B cell (primary cell): ENCODE measurements around the gene TOP3B. TPM values are rescaled to one million over a fixed set of nuclear protein-coding genes. Genes with fewer than 3 reads are reported as not detected.

ENCODE experiments used
- ATAC-seq: fragments of 200-7000 bp; cut with Tn5 transposase; one replicate; pipeline ENCODE4 v1.10.0; 2021; ENCODE audit warnings: low read depth, mild to moderate bottlenecking, moderate number of reproducible peaks, moderate library complexity
- CTCF ChIA-PET: fragments of 350-600 bp; sonication (Branson Sonifier 250); formaldehyde crosslinking; loops from one replicate; lab custom pipeline; 2021; ENCODE audit warnings: antibody characterized with exemption, inconsistent platforms; lab: Charles Lee
- POLR2A ChIA-PET: fragments of 350-600 bp; sonication (Branson Sonifier 250); formaldehyde crosslinking; loops from one replicate; lab custom pipeline; 2021; ENCODE audit warnings: antibody characterized with exemption; lab: Charles Lee
- DNase-seq: peaks from one replicate; pipeline ENCODE4 v3.0.0; 2013
- H2AFZ ChIP-seq: 2 replicates; pipeline ENCODE4 v1.6.1; 2012; ENCODE audit warnings: mild to moderate bottlenecking, low read depth, low read length; ENCODE audit not compliant: insufficient read depth, poor library complexity, severe bottlenecking
- H3K27ac ChIP-seq, 2 donors: 1 replicate in 1 of 2; 2 replicates in 1 of 2; pipeline ENCODE4 v1.5.1; 2012 to 2013; ENCODE audit warnings: low read length in 2 of 2, mild to moderate bottlenecking in 2 of 2, moderate library complexity in 1 of 2
- H3K27me3 ChIP-seq, 4 experiments: fragments of 200-600 bp in 1 of 4; sonication (generic) in 1 of 4; replicated peaks in 1 of 4; 1 replicate in 2 of 4; 2 replicates in 2 of 4; pipeline versions ENCODE4 v1.6.1 to v1.7.0; 2013 to 2016; ENCODE audit warnings: low read length in 3 of 4, mild to moderate bottlenecking in 2 of 4, mixed read lengths in 1 of 4, moderate library complexity in 1 of 4; ENCODE audit not compliant: insufficient read depth in 4 of 4, control insufficient read depth in 3 of 4; ENCODE audit errors: control extremely low read depth in 1 of 4
- H3K36me3 ChIP-seq, 2 experiments: replicated peaks in 1 of 2; 1 replicate in 1 of 2; 2 replicates in 1 of 2; pipeline versions ENCODE4 v1.6.1 to v1.7.1; 2013; ENCODE audit warnings: low read length in 1 of 2; ENCODE audit not compliant: insufficient read depth in 2 of 2, control insufficient read depth in 1 of 2; ENCODE audit errors: control extremely low read depth in 1 of 2, extremely low read depth in 1 of 2
- H3K4me1 ChIP-seq, 2 donors: fragments of 200-600 bp in 1 of 2; sonication (generic) in 1 of 2; 1 replicate in 1 of 2; 2 replicates in 1 of 2; pipeline versions ENCODE4 v1.5.1 to v1.6.1; 2013 to 2017; ENCODE audit warnings: low read length in 2 of 2; ENCODE audit not compliant: control insufficient read depth in 2 of 2, insufficient read depth in 2 of 2
- H3K4me2 ChIP-seq: replicated peaks from 2 replicates; pipeline ENCODE3; 2012; ENCODE audit warnings: mild to moderate bottlenecking, low read depth, low read length; ENCODE audit not compliant: poor library complexity, severe bottlenecking
- H3K4me3 ChIP-seq, 5 experiments: fragments of 200-600 bp in 1 of 5; sonication (generic) in 1 of 5; 1 replicate in 3 of 5; 2 replicates in 2 of 5; pipeline versions ENCODE4 v1.5.1 to v1.7.0; 2011 to 2016; ENCODE audit warnings: low read length in 4 of 5, mild to moderate bottlenecking in 4 of 5, low read depth in 2 of 5, control low read depth in 1 of 5, moderate library complexity in 1 of 5; ENCODE audit not compliant: insufficient read depth in 1 of 5; ENCODE audit errors: control extremely low read depth in 1 of 5, extremely low read depth in 1 of 5
- H3K79me2 ChIP-seq: fragments of 200-600 bp; sonication (generic); one replicate; pipeline ENCODE4 v1.6.0; 2016; ENCODE audit warnings: low read length; ENCODE audit not compliant: control insufficient read depth, insufficient read depth
- H3K9ac ChIP-seq: fragments of 200-600 bp; sonication (generic); 2 replicates; pipeline ENCODE4 v1.6.1; 2017; ENCODE audit warnings: mild to moderate bottlenecking, low read length, moderate library complexity
- H3K9me3 ChIP-seq, 3 donors: one replicate each; pipeline versions ENCODE4 v1.6.1 to v1.7.1; 2013; ENCODE audit warnings: low read length in 2 of 3; ENCODE audit not compliant: control insufficient read depth in 2 of 3, insufficient read depth in 1 of 3; ENCODE audit errors: control extremely low read depth in 1 of 3
- H4K20me1 ChIP-seq: 2 replicates; pipeline ENCODE4 v1.6.0; 2012; ENCODE audit warnings: mild to moderate bottlenecking, low read length; ENCODE audit not compliant: insufficient read depth, control insufficient read depth, poor library complexity, severe bottlenecking
- H3K27ac Mint-ChIP-seq: one replicate; pipeline ENCODE4 v1.8.0; 2021; ENCODE audit warnings: mixed read lengths
- H3K27me3 Mint-ChIP-seq: one replicate; pipeline ENCODE4 v1.8.0; 2021; ENCODE audit warnings: mixed read lengths
- H3K4me1 Mint-ChIP-seq: one replicate; pipeline ENCODE4 v1.8.0; 2021; ENCODE audit warnings: mixed read lengths
- H3K4me3 Mint-ChIP-seq: one replicate; pipeline ENCODE4 v1.8.0; 2021; ENCODE audit warnings: mixed read lengths
- H3K9me3 Mint-ChIP-seq: one replicate; pipeline ENCODE4 v1.8.0; 2022; ENCODE audit warnings: mixed read lengths; ENCODE audit not compliant: insufficient read depth
- EZH2 ChIP-seq: IDR thresholded peaks from 2 replicates; pipeline ENCODE4 v1.6.1; 2012; ENCODE audit warnings: borderline replicate concordance, low read depth, mild to moderate bottlenecking, moderate library complexity, low read length; ENCODE audit not compliant: insufficient read depth, poor library complexity, severe bottlenecking
- WGBS: methylation state at CpG from one replicate; pipeline ENCODE4 v1.1.5; 2013; ENCODE audit warnings: missing lambda C conversion rate; ENCODE audit not compliant: insufficient coverage; 5-methylcytosine and 5-hydroxymethylcytosine counted together
- intact Hi-C: fragments of 100-400 bp; cut with micrococcal nuclease; formaldehyde crosslinking; loops from one replicate; pipeline ENCODE4 v1.10.0; 2022
- polyA plus RNA-seq: library from polyadenylated mRNA; depleted of rRNA; stranded (reverse); fragments of >200 nt; gene quantifications from 2 replicates; pipeline ENCODE4 v1.2.3, GENCODE V29; 2012
- total RNA-seq, 2 donors: library from RNA; stranded (reverse); fragments of 120-200 nt in 1 of 2; gene quantifications; 1 replicate in 1 of 2; 2 replicates in 1 of 2; pipeline versions ENCODE4 v1.2.3 to v1.2.4, GENCODE V29; 2013 to 2022
- TF ChIP-seq, protein P1 (sequence below): fragments of 200-600 bp; IDR thresholded peaks from one replicate; pipeline ENCODE4 v1.8.0; 2022; ENCODE audit warnings: antibody characterized with exemption, mild to moderate bottlenecking

Gene TOP3B
- total and polyA plus RNA-seq, 2 donors (not counting 1 experiment from before 2014, with no cell fraction given): 77.1 to 105 TPM

DNA sequence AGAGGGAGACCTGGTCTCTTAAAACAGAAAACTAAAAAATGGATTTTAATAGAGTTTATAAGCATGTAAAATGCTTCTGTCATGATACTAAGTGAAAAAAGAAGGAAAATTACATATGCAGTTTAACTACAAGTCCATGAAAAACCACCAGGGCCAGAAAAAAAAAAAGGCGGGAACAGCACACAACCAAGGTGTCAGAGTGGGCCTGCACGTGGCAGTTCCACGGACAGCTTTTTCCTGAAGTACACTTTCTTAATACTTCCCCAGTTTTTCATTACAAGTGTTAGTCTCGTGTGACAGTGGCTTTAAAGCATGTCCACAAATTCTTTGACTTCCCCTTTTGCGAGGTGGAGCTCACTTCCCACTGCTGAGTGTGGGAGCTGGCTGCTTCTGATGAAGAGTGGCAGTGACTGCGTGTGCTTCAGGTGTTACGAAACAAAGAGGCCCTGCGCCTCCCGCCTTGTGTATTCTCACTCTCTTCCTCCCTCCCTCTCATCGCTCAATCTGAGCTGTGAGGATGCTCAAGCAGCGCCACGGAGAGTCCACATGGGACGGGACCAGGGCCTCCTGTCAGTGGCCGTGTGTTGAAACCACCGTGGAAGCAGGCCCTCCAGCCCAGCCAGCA lies 46.3 kb downstream of the TOP3B start:
- no peak for TF ChIP-seq EZH2
- H3K27ac Mint-ChIP-seq: peak overlapping the region; percentile 76
- peaks cover 38% of the 10 kb centered on the region for H3K4me1 Mint-ChIP-seq
- ChIA-PET POLR2A (no interaction called here), CTCF (interaction anchor here (0.6 to 7.0 kb wide), 13 partner anchors 9 to 231 kb away, joined by 3 to 116 read pairs (median 4); partner anchors contain the start of genes PPM1F and YPEL1)
- Histone ChIP-seq H3K4me1 (peaks cover 45 to 49% of the 10 kb centered on the region in 2 donors), H3K4me2 (peak overlapping the region; percentile 91), H3K27me3 (no peaks in the 10 kb centered on the region), H3K27ac (peak overlapping the region; percentile 14 to 15), H2AFZ (peak overlapping the region; percentile 8), H4K20me1 (peaks cover 5% of the 10 kb centered on the region), H3K79me2 (peaks cover 16% of the 10 kb centered on the region), H3K4me3 (no peak overlapping the region), H3K9ac (no peak overlapping the region), H3K36me3 (peaks cover 0 to 23% of the 10 kb centered on the region in 2 experiments), H3K9me3 (no peaks in the 10 kb centered on the region)
- 47% methylated on average over 9 of the region's 15 CpGs for WGBS
- H3K4me3 Mint-ChIP-seq: peak overlapping the region; percentile 32
- DNase-seq (peak; percentile 69), ATAC-seq (no peak)
- intact Hi-C loops: loop anchor here (5.0 kb wide), 1 partner anchor 269 kb away; the partner anchor contains the start of gene PPIL2
- H3K27me3 Mint-ChIP-seq: no peaks in the 10 kb centered on the region
- no peaks in the 10 kb centered on the region for H3K9me3 Mint-ChIP-seq

DNA sequence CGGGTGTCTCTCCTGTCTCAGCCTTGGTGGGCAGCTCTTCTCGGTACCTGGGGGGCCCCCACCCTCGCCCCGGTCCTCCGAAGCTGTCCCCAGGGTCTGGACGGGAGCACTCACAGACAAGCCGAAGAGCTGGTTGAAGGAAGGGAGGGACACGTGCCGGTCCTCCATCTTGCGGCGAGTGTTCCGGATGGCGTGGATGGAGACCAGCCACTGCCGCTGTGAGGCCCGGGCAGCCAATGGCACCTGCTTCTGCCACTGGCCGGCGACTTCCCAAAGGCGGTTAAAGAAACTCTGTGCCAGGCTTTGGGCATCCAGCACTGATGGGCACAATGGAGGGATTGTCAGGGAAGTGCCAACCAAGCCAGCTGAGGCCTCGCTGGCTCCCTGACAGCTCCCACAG lies 48.7 kb downstream of the TOP3B start:
- DNase-seq (no peak), ATAC-seq (no peak)
- Histone ChIP-seq H3K4me2 (no peak overlapping the region), H3K27ac (no peak overlapping the region), H3K4me3 (no peak overlapping the region), H3K79me2 (peaks cover 26% of the 10 kb centered on the region), H3K9ac (no peak overlapping the region), H3K27me3 (no peaks in the 10 kb centered on the region), H3K4me1 (peaks cover 40% of the 10 kb centered on the region in 2 donors), H3K9me3 (peaks cover 0 to 4% (median 0%) of the 10 kb centered on the region in 3 donors), H2AFZ (no peak overlapping the region), H3K36me3 (peaks cover 0 to 46% of the 10 kb centered on the region in 2 experiments), H4K20me1 (peaks cover 5% of the 10 kb centered on the region)
- TF ChIP-seq, protein P1, sequence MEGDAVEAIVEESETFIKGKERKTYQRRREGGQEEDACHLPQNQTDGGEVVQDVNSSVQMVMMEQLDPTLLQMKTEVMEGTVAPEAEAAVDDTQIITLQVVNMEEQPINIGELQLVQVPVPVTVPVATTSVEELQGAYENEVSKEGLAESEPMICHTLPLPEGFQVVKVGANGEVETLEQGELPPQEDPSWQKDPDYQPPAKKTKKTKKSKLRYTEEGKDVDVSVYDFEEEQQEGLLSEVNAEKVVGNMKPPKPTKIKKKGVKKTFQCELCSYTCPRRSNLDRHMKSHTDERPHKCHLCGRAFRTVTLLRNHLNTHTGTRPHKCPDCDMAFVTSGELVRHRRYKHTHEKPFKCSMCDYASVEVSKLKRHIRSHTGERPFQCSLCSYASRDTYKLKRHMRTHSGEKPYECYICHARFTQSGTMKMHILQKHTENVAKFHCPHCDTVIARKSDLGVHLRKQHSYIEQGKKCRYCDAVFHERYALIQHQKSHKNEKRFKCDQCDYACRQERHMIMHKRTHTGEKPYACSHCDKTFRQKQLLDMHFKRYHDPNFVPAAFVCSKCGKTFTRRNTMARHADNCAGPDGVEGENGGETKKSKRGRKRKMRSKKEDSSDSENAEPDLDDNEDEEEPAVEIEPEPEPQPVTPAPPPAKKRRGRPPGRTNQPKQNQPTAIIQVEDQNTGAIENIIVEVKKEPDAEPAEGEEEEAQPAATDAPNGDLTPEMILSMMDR: no peak
- no peak for TF ChIP-seq EZH2
- WGBS: 97% methylated on average over 18 of the region's 19 CpGs
- Mint-ChIP-seq H3K27ac (no peak overlapping the region), H3K4me1 (peaks cover 30% of the 10 kb centered on the region), H3K9me3 (no peaks in the 10 kb centered on the region), H3K27me3 (no peaks in the 10 kb centered on the region), H3K4me3 (no peak overlapping the region)
- CTCF ChIA-PET: interaction anchor here (7.0 kb wide), 1 partner anchor 17 kb away, joined by 116 read pairs; the partner anchor contains the start of gene PPM1F
- POLR2A ChIA-PET: no interaction called here
- intact Hi-C loops: no loop called here
